CD14-positive monocyte (primary cell): Measurements from ENCODE around the gene ELF5. TPM values are rescaled to one million over a fixed set of nuclear protein-coding genes. Genes with fewer than 3 reads are reported as not detected.

ENCODE experiments used
- DNase-seq, 3 donors: peaks; one replicate each; pipeline ENCODE4 v3.0.0-alpha.2; 2011 to 2022
- H2AFZ ChIP-seq: 2 replicates; pipeline ENCODE4 v1.6.0; 2012; ENCODE audit warnings: mild to moderate bottlenecking, low read depth, low read length, inconsistent platforms; ENCODE audit not compliant: insufficient read depth, poor library complexity, severe bottlenecking
- H3K27ac ChIP-seq, 2 donors: 1 replicate in 1 of 2; 2 replicates in 1 of 2; pipeline ENCODE4 v1.5.1; 2012 to 2013; ENCODE audit warnings: low read length in 2 of 2, control low read depth in 1 of 2, inconsistent platforms in 1 of 2, low read depth in 1 of 2, mild to moderate bottlenecking in 1 of 2
- H3K27me3 ChIP-seq, 2 donors: one replicate each; pipeline versions ENCODE4 v1.6.0 to v1.6.1; 2011 to 2013; ENCODE audit warnings: low read length in 2 of 2; ENCODE audit not compliant: control insufficient read depth in 2 of 2, insufficient read depth in 2 of 2
- H3K36me3 ChIP-seq, 2 donors: replicated peaks in 1 of 2; 1 replicate in 1 of 2; 2 replicates in 1 of 2; pipeline versions ENCODE4 v1.5.1 to v1.6.1; 2012 to 2013; ENCODE audit warnings: low read length in 2 of 2, control low read depth in 1 of 2, inconsistent platforms in 1 of 2, mild to moderate bottlenecking in 1 of 2; ENCODE audit not compliant: insufficient read depth in 2 of 2, control insufficient read depth in 1 of 2
- H3K4me1 ChIP-seq, 2 donors: 1 replicate in 1 of 2; 2 replicates in 1 of 2; pipeline versions ENCODE4 v1.5.1 to v1.6.1; 2012 to 2013; ENCODE audit warnings: low read length in 2 of 2, control low read depth in 1 of 2, inconsistent platforms in 1 of 2, mild to moderate bottlenecking in 1 of 2, moderate library complexity in 1 of 2; ENCODE audit not compliant: insufficient read depth in 2 of 2, control insufficient read depth in 1 of 2
- H3K4me2 ChIP-seq: replicated peaks from 2 replicates; pipeline ENCODE3; 2012; ENCODE audit warnings: low read length, moderate library complexity, mild to moderate bottlenecking; ENCODE audit not compliant: poor library complexity, severe bottlenecking; ENCODE audit errors: extremely low read depth
- H3K4me3 ChIP-seq, 3 experiments: fragments of 200-600 bp in 1 of 3; sonication (generic) in 1 of 3; replicated peaks in 1 of 3; 1 replicate in 2 of 3; 2 replicates in 1 of 3; pipeline ENCODE4 v1.5.1; 2011 to 2013; ENCODE audit warnings: low read length in 3 of 3, mild to moderate bottlenecking in 3 of 3, control low read depth in 2 of 3, low read depth in 2 of 3, inconsistent platforms in 1 of 3, moderate library complexity in 1 of 3
- H3K79me2 ChIP-seq: 2 replicates; pipeline ENCODE4 v1.6.0; 2012; ENCODE audit warnings: mild to moderate bottlenecking, control low read depth, inconsistent platforms, low read length, moderate library complexity; ENCODE audit not compliant: insufficient read depth
- H3K9ac ChIP-seq: 2 replicates; pipeline ENCODE4 v1.6.0; 2017; ENCODE audit warnings: low read length, mild to moderate bottlenecking; ENCODE audit not compliant: insufficient read depth, poor library complexity, severe bottlenecking
- H3K9me3 ChIP-seq, 2 donors: replicated peaks in 1 of 2; 1 replicate in 1 of 2; 2 replicates in 1 of 2; pipeline versions ENCODE4 v1.5.1 to v1.6.1; 2012 to 2013; ENCODE audit warnings: low read length in 2 of 2, control low read depth in 1 of 2; ENCODE audit not compliant: control insufficient read depth in 1 of 2, insufficient read depth in 1 of 2
- H4K20me1 ChIP-seq: 2 replicates; pipeline ENCODE4 v1.6.0; 2012; ENCODE audit warnings: mild to moderate bottlenecking, low read length, control low read depth, moderate library complexity; ENCODE audit not compliant: insufficient read depth
- H3K27ac Mint-ChIP-seq, 7 donors: one replicate each; pipeline ENCODE4 v1.8.0; 2020; ENCODE audit warnings: mild to moderate bottlenecking in 7 of 7, mixed read lengths in 7 of 7, moderate library complexity in 6 of 7, inconsistent platforms in 2 of 7
- H3K27me3 Mint-ChIP-seq, 3 donors: one replicate each; pipeline ENCODE4 v1.8.0; 2021 to 2022; ENCODE audit warnings: low read depth in 3 of 3, mild to moderate bottlenecking in 3 of 3, mixed read lengths in 3 of 3, moderate library complexity in 3 of 3, inconsistent platforms in 1 of 3
- H3K36me3 Mint-ChIP-seq, 2 donors: one replicate each; pipeline ENCODE4 v1.8.0; 2020; ENCODE audit warnings: mixed read lengths in 2 of 2, inconsistent platforms in 1 of 2, mild to moderate bottlenecking in 1 of 2
- H3K4me1 Mint-ChIP-seq: one replicate; pipeline ENCODE4 v1.8.0; 2020; ENCODE audit warnings: mild to moderate bottlenecking, mixed read lengths
- H3K4me3 Mint-ChIP-seq, 2 donors: one replicate each; pipeline ENCODE4 v1.8.0; 2020; ENCODE audit warnings: mild to moderate bottlenecking in 2 of 2, mixed read lengths in 2 of 2, moderate library complexity in 1 of 2
- H3K9me3 Mint-ChIP-seq, 7 donors: one replicate each; pipeline ENCODE4 v1.8.0; 2020 to 2022; ENCODE audit warnings: mixed read lengths in 7 of 7, mild to moderate bottlenecking in 6 of 7, moderate library complexity in 6 of 7, inconsistent platforms in 2 of 7
- CTCF ChIP-seq: fragments of 200-600 bp; IDR thresholded peaks from one replicate; pipeline ENCODE4 v1.8.0; 2022; ENCODE audit warnings: antibody characterized with exemption, mild to moderate bottlenecking
- WGBS: methylation state at CpG from one replicate; pipeline ENCODE4 v1.1.5; 2013; ENCODE audit warnings: missing lambda C conversion rate; ENCODE audit not compliant: insufficient coverage; 5-methylcytosine and 5-hydroxymethylcytosine counted together
- intact Hi-C, 2 donors: fragments of 100-400 bp; cut with micrococcal nuclease; formaldehyde crosslinking; loops; one replicate each; pipeline versions ENCODE4 v1.15.0 to v1.15.1; 2023
- polyA plus RNA-seq, 3 donors: library from polyadenylated mRNA; depleted of rRNA in 1 of 3; unstranded in 2 of 3; stranded (reverse) in 1 of 3; fragments of 300-500 nt in 2 of 3; fragments of >200 nt in 1 of 3; fragmentation: Illumina TruSeq in 2 of 3; gene quantifications; 1 replicate in 2 of 3; 2 replicates in 1 of 3; pipeline ENCODE4 v1.2.3, GENCODE V29; 2012 to 2021

Gene ELF5
- polyA plus RNA-seq, 3 donors: 0.27 TPM; not detected in 2

GRCh38 chr11:34481307-34481706, 32.3 kb downstream of the ELF5 start:
- no peak overlapping the region for H3K4me3 Mint-ChIP-seq
- Histone ChIP-seq H3K27ac (no peak overlapping the region), H3K79me2 (no peaks in the 10 kb centered on the region), H3K9me3 (no peaks in the 10 kb centered on the region), H3K9ac (no peak overlapping the region), H3K4me2 (no peak overlapping the region), H3K4me1 (no peaks in the 10 kb centered on the region), H3K27me3 (no peaks in the 10 kb centered on the region), H3K36me3 (no peaks in the 10 kb centered on the region), H4K20me1 (no peaks in the 10 kb centered on the region), H3K4me3 (no peak overlapping the region), H2AFZ (no peak overlapping the region)
- H3K27me3 Mint-ChIP-seq: peaks cover 0 to 7% (median 1%) of the 10 kb centered on the region in 3 donors
- H3K36me3 Mint-ChIP-seq: no peaks in the 10 kb centered on the region
- no peak overlapping the region for H3K27ac Mint-ChIP-seq
- no peaks in the 10 kb centered on the region for H3K9me3 Mint-ChIP-seq
- no CpG with 5 or more reads among the region's 3 CpGs for WGBS
- intact Hi-C loops: no loop called here
- DNase-seq: no peak
- no peak for TF ChIP-seq CTCF
- peaks cover 5% of the 10 kb centered on the region for H3K4me1 Mint-ChIP-seq

GRCh38 chr11:34480314-34480713, 33.3 kb downstream of the ELF5 start:
- no peaks in the 10 kb centered on the region for H3K9me3 ChIP-seq
- peaks cover 0 to under 1% of the 10 kb centered on the region in 2 donors for H3K36me3 Mint-ChIP-seq
- WGBS: 100% methylated on average over 1 of the region's 3 CpGs

More at GRCh38 chr11:34480314-34480713, 33.3 kb downstream of the ELF5 start:
- H3K4me3 Mint-ChIP-seq: no peak overlapping the region
- Histone ChIP-seq H3K4me3 (no peak overlapping the region), H3K27me3 (no peaks in the 10 kb centered on the region), H3K27ac (no peak overlapping the region), H4K20me1 (no peaks in the 10 kb centered on the region), H3K4me1 (no peaks in the 10 kb centered on the region), H2AFZ (no peak overlapping the region), H3K9ac (no peak overlapping the region), H3K4me2 (no peak overlapping the region), H3K36me3 (no peaks in the 10 kb centered on the region), H3K79me2 (no peaks in the 10 kb centered on the region)
- TF ChIP-seq CTCF: no peak
- H3K4me1 Mint-ChIP-seq: peaks cover 5% of the 10 kb centered on the region
- H3K27ac Mint-ChIP-seq: no peak overlapping the region
- peaks cover 0 to 7% (median 1%) of the 10 kb centered on the region in 3 donors for H3K27me3 Mint-ChIP-seq
- H3K9me3 Mint-ChIP-seq: no peaks in the 10 kb centered on the region
- DNase-seq: no peak
- intact Hi-C loops: no loop called here
